SW 1271 (cell line): ENCODE results near the gene ELL2.
"Not testable (repeated sequence)": the region's sequence is repeated elsewhere in the genome, so short reads cannot be mapped to it uniquely, and the experiment has no call there.

Experiments used
- DNase-seq, 2 experiments: peaks; one replicate each; lab custom pipeline; 2025; lab: John Stamatoyannopoulos, UW

ELL2 gene

DNA sequence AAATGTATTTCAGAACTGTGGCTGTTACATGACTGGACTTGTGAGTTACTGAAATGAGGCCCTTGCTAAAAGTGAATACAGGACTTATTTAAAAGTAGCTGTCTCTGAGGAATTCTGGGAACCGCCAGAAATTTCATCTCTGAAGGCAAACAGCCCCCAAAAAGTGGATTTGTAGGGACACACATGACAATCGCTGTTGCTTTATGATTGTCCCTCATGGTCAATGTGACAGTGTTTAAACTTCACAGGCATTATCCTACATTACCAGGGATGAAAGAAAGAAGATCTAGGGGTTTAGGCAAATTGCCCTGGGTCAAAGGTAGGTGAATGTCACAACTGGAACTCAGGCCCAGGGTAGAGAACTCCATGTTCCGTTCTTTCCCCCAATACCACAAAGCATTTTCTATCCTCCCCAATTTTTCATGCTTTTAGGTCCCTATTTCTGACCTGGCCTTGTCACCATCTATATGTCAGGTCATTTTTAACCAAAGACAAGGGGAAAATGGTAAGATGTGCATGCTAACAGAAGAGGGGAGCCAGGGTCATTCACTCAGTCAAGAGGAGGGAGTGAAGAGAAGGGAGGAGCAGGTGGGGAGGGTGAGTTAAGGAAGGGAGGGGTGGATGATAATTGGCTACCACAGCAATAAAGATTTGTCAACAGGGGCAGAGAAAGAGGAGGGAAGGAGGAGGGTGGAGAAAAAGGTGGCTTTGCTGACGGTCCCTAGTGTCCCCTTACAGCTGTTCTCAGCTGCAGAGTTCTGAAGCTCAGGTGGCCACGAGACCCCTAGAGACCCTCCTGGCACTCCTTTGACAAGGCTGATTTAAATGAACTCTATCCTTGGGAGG lies 81.3 kb downstream of the ELL2 start:
- DNase-seq = no peak

GRCh38 chr5:95879661-95880060 lies 82.0 kb downstream of the ELL2 start:
- DNase-seq = no peak

GRCh38 chr5:95878417-95879323 lies 83.0 kb downstream of the ELL2 start:
- no peak for DNase-seq

DNA sequence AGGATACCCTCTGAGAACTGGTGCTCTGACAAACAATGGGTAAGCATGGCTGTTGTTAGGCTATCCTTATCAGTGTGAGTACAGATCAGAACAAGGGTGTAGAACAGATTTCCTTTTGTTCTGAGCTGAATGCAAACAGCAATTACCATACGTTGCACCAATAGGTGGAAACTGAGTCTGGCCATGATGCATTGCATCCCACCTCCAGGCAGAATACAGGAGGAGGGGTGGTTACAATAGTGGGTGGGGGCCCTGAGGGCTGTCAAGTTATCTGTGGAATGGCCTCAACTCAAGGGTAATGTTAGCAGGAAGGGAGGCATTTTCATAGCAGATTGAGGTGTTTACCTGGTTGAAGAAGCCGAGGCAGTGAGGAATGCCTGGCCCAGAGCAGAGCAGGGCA lies 84.9 kb downstream of the ELL2 start:
- no peak for DNase-seq

- DNase-seq = no peak
Measured at GRCh38 chr5:95874246-95874645, 87.4 kb downstream of the ELL2 start.

DNA sequence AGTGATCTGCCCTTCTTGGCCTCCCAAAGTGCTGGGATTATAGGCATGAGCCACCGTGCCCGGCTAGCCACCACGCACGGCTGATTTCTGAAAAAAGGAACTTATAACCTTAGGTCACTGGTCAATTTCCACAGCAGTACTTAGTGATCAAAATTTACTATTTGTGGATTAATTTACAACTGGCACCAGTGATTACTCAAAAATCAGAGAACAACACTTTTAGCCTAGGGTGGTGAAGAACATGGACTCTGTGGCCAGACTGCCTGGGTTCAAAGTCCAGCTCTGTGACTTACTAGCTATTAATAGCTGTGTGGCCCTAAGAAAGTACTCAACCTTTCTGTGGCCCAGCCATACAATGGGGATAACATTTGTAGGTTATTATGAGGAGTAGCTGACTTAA lies 88.3 kb downstream of the ELL2 start:
- DNase-seq = no peak

DNA sequence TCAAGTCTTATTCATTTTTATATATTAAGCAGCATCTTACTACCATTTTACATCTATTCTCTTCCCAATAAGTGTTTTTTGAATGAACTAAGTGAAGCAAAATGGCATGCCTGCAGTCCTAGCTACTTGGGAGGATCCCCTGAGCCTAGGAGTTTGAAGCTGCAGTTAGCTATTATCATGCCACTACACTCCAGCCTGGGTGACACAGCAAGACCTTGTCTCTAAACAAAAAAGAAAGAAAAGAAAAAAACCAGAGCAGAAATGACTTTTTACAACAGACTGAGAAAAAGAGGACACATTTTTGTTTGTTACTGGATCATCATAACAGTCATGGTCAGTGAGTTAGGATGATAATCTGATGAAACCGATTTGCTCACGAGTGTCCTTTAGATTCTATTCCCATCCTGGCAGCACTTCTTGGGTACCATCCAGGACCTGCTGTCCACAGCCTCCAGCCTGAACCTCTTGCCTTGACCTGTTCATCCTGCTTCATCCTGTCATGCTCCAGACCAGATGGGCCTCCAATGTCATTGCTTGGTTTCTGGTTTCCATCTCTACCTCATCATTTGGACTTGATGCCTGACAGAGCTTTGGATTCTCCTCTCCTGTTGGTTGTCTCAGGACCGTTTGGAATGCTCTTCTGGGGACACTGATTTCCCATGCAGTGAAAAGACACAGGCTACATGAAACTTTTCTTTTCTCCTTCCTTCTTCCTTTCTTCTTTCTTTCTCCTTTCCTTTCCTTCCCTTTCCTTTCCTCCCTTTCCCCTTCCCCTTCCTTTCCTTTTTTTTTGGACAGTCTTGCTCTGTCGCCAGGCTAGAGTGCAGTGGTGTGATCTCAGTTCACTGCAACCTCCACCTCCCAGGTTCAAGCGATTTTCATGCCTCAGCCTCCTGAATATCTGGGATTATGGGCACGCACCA lies 89.0 kb downstream of the ELL2 start:
- no peak for DNase-seq

GRCh38 chr5:95871146-95871806 lies 90.4 kb downstream of the ELL2 start:
- no peak for DNase-seq

DNA sequence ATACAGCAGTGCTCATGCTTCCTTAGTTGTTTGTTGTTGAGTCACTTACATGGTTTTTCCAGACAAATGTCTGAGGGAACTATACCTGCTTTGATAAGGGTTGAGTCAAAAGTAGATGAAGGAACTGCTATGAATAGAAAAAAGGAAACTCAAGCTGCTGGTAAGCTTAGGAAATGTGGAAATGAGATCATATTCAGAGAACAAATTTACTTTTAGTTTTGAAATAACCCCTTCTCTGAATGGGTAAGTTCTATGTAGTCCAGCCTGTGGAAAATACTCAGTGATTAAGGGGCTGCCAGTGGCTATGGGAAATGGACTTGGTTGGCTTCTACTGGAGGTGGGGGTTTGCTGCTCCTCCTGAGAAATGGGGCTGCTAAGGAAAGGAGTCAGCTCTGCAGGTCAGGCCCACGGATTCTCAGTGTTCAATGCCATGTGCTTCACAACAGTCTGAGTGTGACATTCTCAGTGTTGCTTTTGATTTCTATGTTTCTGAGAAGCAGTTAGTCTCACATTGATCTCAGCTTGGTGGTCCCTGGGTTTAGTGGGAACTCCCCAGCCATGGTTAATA lies 91.5 kb downstream of the ELL2 start:
- no peak for DNase-seq

GRCh38 chr5:95869173-95869855 lies 92.3 kb downstream of the ELL2 start:
- DNase-seq = not testable (repeated sequence)

DNA sequence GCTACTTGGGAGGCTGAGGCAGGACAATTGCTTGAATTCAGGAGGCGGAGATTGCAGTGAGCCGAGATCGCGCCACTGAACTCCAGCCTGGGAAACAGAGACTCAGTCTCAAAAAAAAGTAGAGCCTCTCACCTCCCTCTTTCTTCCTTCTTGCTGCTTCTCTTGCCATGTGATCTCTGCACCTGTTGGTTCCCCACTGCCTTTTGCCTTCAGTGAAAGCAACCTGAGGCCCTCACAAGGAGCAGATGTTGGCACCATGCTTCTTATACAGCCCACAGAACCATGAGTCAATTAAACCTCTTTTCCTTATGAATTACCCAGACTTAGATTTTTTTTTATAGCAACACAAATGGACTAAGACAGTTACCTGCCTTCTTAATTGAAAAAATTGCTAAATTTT lies 93.5 kb downstream of the ELL2 start:
- DNase-seq = no peak

GRCh38 chr5:95866435-95867040 lies 95.1 kb downstream of the ELL2 start:
- DNase-seq = no peak

DNA sequence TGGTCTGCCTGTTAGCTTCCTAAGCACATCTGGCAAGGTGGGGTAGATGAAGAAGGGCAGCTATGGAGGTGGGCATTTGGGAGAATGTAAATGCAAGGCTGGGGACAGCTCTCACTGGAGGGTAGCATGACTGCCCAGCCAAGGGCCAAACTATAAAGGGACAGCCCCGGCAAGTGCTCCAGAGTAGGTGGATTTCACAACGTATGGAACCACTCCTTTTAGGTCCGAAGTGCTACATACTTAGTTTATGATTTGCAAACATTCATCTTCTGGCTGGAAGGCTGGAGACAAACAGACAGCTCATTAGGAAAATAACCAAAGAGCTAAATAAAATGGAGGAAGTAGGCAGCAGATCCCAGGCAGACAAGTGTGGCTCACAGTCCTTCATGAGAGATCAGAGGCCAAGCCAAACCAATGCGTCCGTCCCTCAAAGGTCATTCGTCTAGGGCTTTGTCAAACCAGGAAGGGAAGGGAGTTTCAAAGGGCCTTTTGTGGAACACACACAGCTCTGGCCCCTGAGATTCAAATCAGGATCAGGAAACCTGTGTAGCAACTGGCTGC lies 96.6 kb downstream of the ELL2 start:
- DNase-seq = no peak

GRCh38 chr5:95864456-95864855 lies 97.2 kb downstream of the ELL2 start:
- DNase-seq = no peak

GRCh38 chr5:95863383-95863757 lies 98.3 kb downstream of the ELL2 start:
- DNase-seq = no peak

DNA sequence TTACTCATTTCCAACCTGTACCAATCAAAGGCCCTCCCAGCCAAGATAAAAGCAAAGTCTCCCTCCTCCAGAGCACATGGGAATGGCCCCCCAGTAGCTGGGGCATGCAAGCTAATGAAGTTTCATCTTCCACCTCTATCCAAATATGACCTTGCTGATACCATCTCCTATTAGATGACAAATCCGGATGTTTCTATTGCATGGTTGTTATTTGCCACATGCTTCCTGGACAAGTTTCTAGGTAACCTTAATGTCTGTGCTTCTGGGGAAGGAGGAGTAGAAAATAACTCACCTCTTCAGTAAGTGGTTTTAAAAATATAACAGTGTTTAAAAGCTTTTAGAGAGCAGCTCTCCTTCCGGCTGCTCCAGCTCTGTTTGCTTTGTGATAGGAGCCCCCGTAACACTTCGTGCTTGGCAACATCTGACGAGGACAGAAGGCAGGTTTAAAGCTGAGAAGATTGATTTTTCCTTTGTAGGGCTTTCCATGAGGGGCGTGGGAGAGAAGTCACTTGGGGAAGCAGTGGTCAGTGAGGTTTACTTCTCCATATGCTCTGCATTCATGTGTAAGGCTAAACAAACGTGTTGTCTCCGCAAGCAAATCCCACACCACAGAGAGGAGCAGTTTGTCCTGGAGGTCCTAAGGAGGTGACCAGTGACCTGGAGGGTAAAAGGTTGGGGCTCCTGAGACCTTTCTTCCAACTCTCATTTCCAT lies 98.8 kb downstream of the ELL2 start:
- no peak for DNase-seq

GRCh38 chr5:95861864-95862561 lies 99.6 kb downstream of the ELL2 start:
- DNase-seq = peak in 1 of 2 experiments; percentile 47

DNA sequence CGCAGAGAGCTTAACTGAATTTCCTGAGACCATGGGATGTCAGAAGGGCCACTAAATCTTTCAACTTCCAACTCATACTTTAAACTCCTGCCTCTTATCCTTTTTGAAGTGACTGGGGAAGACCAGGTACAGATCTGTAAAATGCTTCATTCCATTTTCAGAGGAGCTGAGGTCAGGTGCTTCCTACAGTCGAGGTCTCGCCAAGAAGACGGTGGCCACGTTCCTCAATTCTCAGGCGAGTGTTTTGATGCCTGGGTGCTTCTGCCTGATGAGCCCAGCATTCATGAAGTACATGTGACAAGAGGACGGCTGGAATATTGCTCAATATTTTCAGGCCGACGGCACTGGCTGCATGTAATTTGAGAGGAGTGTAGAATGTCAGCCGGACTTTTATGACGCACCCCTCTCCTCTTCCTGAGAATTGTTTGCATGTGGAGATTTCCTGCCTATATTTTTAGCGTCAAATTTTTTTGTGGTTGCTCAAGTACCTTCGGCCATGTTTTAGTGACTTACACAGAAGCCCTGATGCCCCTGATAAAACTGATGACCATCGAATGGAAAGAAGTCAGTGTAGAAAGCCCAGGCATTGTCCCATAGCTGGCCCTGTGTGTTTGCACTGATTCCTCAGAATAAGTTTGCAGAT lies 100.3 kb downstream of the ELL2 start:
- DNase-seq = peak; percentile 88 to 92
